HG03439 (cell line): ENCODE results near the gene SCYGR1.
"Not testable (repeated sequence)": the region's sequence is repeated elsewhere in the genome, so short reads cannot be mapped to it uniquely, and the experiment has no call there.

Experiments
- ATAC-seq: cut with Tn5 transposase; IDR thresholded peaks from one replicate; pipeline ENCODE4 v1.9.1; 2021; ENCODE audit warnings: mild to moderate bottlenecking, moderate library complexity; ENCODE audit not compliant: unreplicated experiment

Gene SCYGR1

DNA sequence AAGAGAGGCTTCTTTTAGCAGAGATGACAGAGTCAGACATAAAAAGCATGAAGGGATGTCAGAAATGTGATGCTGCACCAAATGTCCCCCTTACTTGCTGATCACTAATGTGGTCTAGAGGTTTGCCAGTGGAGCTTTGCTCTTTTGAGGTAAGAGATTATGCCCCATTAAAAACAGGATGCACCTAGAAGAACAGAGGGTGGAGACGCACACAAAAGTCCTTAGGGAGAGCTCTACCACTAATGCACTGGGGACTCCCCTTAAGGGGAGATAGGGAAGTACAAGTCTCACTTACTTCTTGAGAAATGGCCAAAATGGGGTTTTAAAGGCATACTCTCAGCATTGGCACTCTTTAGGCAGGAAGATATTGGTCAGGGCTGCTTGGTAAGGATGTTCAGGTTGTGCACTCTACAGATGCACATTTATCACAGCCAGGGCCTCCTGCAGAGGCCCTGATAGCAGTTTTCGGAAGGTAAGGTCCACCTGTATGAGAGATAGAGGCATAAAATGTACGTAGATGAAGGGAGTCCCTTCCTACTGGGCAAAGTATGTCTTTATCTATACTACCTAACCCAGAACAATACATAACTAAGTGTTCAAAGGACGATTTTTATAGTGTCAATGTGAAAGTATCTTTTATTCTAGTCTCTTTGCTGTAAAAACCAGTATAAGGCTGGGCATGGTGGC is 17.0 kb upstream of the SCYGR1 start:
- ATAC-seq = no peak

DNA sequence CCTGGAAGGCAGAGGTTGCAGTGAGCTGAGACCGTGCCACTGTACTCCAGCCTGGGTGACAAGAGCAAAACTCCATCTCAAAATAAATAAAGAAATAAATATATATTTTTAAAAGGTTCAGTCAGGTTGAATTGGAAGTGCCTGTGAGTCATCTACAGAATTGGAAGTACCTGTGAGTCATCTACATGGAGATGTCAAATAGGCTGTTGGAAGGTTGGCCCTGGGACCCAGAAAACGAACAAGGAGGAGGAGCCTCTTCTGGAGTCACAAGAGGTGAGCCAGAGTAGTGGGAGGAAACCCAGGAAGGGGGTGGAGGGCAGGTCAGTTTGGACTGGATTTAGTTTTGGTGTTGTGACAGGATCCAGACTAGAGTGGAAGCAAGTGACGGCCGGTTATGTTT is 15.2 kb upstream of the SCYGR1 start:
- no peak for ATAC-seq

DNA sequence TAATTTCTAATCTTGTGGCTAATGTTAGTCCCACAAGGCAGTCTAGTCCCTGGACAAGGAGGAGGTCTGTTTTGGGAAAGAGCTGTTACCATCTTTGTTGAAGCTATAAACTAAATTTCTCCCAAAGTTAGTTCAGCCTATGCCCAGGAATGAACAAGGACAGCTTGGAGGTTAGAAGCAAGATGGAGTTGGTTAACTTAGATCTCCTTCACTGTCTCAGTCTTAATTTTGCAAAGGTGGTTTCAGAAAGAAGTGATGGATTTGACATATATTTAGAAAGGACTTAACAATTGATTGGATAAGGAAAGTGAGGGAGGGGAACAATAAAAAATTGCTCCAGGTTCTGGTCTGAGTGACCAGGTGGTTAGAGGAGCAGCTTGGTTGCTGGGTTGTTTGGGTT is 14.6 kb upstream of the SCYGR1 start:
- ATAC-seq = no peak

DNA sequence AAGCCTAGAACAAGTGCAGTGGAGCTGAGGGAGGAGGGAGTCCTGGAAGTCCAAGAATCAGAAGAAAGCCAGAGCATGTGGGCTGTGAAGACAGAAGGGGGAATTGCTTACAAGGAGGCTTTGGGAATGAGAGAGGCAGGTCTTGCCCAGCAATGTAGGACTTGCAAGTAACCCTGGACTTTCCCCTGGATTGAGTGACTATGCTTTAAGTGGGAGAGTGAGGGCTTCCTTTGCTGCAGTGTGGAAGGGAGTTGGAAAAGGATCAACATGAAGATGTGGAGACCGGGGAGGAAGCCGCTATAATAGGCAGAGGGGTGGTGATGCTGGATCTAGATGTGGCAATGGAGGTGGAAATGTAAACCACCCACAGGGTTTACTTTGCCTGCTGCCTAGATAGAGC is 13.8 kb upstream of the SCYGR1 start:
- ATAC-seq = no peak

DNA sequence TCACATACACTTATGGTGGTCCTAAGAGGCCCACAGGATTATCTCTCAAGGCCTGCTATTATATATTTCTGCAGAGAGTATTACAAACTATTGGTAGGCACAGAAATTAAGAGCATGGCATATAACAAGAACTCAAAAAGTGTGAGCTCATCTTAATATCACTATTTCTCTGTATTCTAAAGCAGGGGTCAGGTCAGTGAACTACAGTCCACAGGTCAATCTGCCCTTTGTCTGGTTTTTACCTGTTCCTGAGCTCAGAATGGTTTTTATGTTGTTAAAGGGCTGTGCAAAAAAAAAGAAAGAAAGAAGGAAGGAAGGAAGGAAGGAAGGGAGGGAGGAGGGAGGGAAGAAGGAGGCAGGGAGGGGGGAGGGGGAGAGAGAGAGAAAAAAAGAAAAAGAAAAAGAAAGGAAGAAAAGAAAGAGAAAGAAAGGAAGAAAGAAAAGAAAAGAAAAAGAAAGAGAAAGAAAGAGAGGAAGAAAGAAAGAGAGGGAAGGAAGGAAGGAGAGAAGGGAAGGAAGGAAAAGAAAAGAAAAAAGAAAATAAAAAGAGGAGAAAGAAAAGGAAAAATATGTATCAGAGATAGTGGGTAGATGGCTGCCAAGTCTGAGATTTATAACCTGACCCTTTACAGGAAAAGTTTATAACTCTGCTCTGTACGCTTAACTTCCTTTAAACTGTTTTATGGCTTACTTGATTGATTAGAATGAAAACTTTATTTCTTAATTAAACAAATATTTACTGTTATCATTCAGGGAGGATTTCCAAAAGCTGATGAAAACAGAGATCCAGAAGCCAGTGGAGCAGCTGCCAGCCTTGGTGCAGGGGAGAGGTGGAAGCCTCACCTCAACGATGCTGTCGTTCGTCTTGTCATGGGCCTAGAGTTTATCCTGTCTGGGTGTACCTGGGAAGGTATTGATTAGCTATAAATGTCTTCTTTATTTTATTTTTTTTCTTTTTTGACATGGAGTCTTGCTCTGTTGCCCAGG is 11.2 kb upstream of the SCYGR1 start:
- ATAC-seq = no peak

DNA sequence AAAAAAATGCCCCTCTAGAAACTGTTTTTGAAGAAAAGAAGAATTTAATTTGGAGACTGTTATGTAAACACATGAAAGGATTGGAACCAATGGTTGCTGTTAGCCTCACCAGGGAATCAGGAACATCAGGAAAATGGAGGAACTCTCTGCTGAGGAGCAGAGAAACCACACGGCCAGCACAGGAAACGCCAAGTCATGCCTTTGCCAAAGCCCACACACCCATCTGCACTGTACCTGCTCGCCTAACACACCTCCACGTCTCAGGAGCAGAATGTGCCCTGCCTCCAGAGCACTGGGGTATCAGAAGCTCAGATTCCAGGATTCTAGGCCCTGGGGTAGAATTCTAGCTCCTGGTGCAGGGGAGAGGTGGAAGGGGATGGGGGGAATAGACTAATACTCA is 9.8 kb upstream of the SCYGR1 start:
- no peak for ATAC-seq

DNA sequence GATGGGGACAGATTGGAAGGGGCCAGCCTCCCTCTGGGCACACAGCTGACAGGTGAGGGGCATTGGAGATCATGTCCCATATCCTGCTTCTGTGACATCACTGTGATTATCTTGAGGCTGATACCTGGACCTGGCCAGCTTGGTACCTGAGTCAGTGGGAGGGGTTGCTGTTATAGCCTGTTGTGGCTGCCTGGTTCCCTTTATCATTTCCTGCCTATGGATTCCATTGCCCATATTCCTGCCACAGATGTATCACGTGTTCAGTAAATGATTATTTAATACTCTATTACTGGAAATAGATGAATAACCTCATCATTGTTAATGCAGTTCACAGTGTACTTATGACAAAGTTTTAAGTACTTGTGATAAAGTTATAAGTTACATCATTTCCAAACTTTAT is 7.8 kb upstream of the SCYGR1 start:
- ATAC-seq = no peak

DNA sequence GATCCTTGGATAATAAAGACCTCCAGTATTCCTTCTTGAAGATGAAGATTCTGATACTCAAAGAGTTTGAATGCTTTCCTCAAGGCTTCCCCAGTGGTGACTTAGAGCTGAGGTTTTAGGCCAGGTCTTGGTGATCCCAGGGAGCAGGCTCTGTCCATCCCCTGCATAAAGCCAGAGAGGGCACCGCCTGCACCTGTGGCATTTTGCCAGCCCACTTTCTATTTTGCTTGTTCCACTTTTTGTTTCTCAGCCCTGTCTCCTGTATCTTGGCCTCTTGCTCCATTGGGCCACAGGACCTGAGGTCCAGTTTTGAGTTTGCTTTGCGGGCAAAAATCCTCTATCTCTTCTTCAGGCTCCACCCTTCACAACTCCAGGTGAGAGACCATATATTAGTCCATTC is 6.7 kb upstream of the SCYGR1 start:
- no peak for ATAC-seq

DNA sequence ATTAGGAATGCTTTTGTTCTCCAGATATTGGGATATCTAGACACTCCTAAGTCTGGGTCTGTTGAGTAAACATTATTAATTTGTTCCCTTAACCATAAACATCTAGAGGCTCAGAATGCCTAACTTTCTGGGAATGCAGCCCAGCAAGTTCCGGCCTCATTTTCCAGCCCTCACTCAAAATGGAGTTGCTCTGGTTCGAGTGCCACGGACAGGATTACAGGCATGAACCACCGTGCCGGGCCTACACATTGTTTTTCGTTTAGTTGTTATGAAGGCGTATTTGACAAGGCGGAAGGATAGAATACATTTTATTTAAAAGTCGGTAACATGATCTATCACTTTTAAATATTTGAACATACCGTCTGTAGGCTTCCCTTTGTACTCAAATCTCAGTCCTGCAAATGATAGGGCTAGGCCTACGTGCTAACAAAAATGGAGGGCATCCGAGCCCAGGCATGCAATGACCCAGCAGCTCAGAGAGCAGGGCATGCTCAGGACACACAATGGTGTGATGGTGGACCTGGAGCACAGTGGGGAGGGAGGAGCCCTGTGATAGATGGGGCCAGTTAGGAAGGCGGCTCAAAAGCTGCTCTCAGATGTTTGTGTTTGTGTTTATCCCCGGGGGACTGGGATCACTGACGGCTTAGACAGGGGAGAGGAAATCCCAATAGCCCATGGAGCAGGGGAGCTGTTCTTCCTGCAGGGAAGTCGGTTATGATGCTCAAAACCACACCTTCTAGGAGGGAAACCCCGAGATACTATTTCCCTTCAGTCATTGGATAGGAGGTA is 2.9 kb upstream of the SCYGR1 start:
- ATAC-seq = no peak

DNA sequence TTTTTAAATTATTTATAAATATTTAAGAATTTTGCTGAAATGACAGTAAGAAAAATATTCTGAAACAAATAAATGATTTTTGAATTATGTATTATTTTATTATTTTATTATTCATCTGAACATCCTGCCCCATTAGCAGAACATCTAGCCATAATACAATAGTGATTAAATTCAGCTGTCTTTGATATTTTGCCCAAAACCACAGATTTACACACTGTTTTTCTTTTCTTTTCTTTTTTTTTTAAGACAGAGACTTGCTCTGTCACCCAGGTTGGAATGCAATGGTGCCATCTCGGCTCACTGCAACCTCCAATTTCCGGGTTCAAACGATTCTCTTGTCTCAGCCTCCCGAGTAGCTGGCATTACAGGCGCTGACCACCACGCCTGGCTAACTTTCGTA is 1.9 kb upstream of the SCYGR1 start:
- no peak for ATAC-seq

DNA sequence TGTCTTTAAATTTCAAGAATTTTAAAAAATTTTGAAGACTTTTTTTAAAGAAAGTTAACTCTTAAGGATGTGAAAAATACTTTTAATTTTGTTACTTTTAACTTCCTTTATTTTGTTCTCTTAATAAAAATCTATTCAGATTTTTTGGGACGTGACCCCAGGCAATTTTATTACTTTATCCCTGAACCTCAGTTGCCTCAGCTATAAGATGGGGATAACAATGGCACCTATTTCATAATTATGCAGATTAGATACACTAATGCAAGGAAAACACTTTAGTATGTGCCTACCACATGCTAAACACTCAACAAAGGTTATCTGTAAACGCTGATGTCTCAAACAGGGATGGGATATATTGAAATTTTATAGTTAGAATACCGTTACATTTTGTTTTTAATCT is 1.5 kb upstream of the SCYGR1 start:
- ATAC-seq = no peak

DNA sequence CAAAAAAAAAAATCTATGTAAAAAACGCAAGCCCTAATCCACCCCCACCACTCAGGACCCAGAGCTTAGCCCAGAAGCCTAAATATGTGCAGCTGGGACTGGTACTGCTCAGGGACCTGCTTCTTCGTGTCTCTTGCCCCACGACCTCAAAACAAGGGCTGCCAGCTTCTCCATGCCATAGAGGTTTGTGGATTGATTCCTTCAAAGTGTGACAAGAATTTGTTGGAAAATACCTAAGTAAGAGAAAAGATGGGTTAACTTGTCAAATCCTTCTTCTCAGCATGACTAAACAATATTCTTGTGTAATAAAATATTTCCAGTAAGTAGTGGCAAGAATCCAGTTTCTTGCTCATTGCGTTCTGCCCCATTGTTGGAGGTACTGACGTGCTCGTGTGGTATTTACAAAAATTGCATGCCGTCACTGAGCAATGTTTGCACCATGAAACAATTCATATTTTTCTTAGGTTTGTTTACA is 825 bp upstream of the SCYGR1 start:
- ATAC-seq = no peak

DNA sequence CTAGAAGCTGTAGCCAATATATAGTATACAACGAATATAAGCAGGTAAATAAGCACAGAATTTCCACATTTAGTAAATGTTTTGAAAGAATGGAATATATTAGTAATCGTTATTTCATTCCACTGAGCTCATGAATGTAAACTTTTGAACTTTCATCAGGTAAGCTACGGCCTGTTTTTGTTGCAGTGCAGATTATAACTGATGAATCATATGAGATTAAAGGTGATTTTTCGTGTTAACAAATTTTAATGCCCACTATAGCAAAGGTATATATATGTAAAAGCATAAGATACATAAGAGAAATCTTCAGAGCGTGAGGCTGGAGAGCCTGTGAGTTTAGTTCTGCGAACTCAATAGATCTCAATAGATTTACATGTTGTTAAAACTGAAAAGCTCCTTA is 1.1 kb downstream of the SCYGR1 start:
- no peak for ATAC-seq

DNA sequence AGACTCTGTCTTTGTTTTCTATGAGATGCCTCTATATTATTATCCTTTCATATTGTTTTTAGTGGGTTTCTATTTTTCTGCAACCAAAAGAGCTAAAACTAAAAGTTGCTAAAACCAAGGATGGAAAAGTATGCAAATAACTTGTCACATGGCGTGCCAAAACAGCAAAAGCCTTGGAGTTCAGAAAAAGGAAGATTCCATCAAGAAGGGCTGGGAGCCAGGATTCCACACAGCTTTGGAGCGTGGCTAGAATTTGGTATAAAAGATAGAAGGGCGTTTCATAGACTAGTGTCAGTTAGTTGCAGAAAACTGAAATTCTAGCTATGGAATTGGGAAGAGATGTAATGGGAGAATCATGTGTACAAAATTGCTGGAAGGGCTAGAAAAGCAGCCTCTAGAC is 4.1 kb downstream of the SCYGR1 start:
- ATAC-seq = no peak

DNA sequence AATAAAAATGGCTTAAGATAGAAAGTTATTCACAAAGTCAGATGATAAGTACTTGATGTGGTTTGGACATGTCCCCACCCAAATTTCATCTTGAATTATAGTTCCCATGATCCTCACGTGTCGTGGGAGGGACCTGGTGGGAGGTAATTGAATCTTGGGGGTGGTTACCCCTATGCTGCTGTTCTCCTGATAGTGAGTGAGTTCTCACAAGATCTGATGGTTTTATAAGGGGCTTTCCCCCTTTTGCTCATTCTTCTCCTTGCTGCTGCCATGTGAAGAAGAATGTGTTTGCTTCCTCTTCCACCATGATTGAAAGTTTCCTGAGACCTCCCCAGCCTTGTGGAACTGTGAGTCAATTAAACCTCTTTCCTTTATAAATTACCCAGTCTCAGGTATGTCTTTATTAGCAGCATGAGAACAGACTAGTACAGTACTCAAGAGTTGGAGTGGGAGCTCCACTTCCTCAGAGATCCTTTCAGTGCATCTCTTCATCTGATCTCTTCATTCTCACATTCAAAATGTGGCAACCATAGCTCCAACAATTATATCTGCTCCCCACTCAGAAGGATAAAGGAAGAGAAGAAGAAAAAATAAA is 5.4 kb downstream of the SCYGR1 start:
- ATAC-seq = not testable (repeated sequence)

DNA sequence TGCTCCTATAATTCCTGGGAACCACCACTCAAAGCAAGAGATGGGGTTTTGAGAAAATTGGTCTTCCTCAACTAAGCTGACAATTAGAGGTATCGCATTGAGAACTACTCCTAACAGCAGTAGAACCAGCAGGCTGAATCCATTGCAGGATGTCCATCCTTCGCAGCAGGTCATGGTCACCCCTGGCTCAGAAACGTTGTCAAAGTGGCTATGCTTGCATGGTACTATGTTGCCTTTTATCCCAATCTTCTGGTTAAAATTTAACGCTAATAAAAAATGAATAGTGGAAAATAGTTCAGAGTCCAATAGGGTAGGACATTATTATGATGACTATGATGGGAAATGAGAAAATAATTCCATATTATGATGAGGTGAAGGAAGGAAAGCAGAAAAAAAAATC is 8.7 kb downstream of the SCYGR1 start, which contains the start of gene TM4SF20:
Gene TM4SF20, minus strand, starts transcription at position 212 of the 400 bp plus-strand sequence. Its CDS starts 38 bp downstream, at position 174.
- no peak for ATAC-seq

DNA sequence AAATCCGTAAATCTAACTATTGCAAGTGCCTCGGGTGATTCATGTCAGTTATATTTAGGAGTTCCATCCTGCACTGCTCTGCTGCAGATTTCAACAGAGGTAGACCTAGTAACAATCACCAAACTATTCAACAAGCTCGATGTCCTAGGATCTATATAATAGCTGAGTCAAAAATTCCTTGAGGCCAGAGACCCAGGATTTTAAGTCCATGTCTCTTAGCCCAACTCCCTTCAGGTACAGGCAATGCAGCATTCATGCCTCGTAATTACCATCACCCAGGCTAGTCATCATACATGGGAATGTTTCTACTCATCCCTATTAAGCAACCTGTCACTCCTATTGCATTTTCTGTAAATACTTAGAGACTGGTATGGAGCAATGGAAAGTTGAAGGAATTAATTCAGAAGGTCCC is 9.4 kb downstream of the SCYGR1 start:
- ATAC-seq = no peak

DNA sequence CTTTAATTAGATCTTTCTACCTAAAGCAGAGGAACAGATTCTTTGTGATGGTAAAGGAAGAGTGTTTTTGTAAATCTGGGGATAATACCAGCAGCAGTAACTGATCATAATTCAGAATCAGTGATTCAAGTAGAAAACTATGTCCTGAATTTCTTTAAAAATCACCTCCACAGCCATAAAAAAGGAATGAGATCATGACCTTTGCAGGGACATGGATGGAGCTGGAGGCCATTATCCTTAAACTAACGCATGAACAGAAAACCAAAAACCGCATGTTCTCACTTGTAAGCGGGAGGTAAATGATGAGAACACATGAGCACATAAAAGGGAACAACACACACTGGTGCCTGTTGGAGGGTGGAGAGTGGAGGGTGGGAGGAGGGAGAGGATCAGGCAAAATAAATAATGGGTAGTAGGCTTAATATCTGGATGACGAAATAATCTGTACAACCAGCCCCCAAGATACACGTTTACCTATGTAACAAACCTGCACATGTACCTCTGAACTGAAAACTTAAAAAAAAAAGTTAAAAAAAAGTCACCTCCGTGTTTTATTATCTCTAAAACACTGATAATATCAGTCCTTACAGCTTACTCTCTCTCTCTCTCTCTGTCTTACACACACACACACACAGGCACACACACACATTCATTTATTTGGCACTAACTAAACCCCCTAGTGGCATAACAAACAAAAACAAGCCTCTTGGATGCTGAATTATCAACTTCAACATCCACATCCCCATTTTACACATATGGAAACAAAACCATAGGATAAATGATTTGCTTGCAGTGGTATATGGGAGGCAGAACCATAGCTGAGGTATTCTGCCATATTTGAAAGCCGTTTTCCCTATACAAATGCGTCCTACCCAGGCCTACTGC is 10.0 kb downstream of the SCYGR1 start:
- no peak for ATAC-seq

DNA sequence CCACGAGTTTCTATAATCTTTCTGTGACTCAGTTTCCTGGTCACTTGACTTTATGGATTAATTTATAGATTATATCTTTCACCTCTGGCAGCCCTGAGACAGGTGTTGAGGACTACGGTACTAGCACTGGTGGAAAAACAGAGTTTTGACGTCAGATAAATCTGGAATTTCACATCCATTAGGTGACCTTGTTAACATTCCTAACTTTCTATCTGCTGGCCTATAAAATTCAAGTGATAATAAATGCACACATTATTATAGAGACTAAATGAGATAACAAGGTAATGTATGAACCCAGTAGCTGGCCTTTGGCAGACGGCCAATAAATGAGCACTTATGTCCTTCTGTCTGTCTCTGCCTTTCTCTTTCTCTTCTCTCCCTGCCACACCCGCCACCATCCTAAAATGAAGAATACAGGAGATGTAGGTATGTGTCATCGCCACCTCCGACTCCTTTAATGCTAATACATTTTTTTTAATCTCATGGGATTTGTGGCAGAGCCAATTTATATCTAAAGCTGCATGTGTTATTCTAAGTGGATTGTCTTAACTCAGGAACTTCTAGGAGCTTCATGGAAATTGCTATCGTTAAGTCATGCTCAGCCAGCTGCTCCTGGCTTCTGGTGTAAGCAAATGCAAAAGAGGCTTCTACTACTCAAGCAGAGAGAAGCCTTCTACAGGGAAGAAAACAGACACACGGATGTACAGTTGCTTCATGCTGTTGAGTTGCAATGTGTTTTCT is 10.9 kb downstream of the SCYGR1 start:
- no peak for ATAC-seq
